Mesenchymal stem cell (in vitro differentiated cells and primary cell): Measurements from ENCODE around the gene NEGR1.

Source experiments
- DNase-seq: peaks from one replicate; pipeline ENCODE4 v3.0.0-alpha.2; 2013
- H2AFZ ChIP-seq: one replicate; pipeline ENCODE4 v1.6.1; 2013; ENCODE audit warnings: low read depth, mild to moderate bottlenecking, control low read depth, inconsistent platforms, low read length, moderate library complexity
- H2AK5ac ChIP-seq: 2 replicates; pipeline ENCODE4 v1.6.1; 2013; ENCODE audit warnings: low read length, moderate library complexity, mild to moderate bottlenecking, inconsistent platforms; ENCODE audit not compliant: severe bottlenecking
- H2BK120ac ChIP-seq: one replicate; pipeline ENCODE4 v1.6.1; 2013; ENCODE audit warnings: low read depth, mild to moderate bottlenecking, inconsistent platforms, low read length, moderate library complexity
- H2BK12ac ChIP-seq, 2 experiments: one replicate each; pipeline ENCODE4 v1.6.1; 2013; ENCODE audit warnings: inconsistent platforms in 2 of 2, low read length in 2 of 2, mild to moderate bottlenecking in 2 of 2, moderate library complexity in 2 of 2, control low read depth in 1 of 2
- H2BK15ac ChIP-seq: one replicate; pipeline ENCODE4 v1.6.1; 2013; ENCODE audit warnings: mild to moderate bottlenecking, low read depth, inconsistent platforms; ENCODE audit not compliant: poor library complexity, severe bottlenecking
- H2BK5ac ChIP-seq: 2 replicates; pipeline ENCODE4 v1.6.1; 2013; ENCODE audit warnings: low read depth, mild to moderate bottlenecking, low read length, control low read depth, inconsistent platforms; ENCODE audit not compliant: poor library complexity, severe bottlenecking
- H3K14ac ChIP-seq, 2 experiments: one replicate each; pipeline ENCODE4 v1.6.1; 2013; ENCODE audit warnings: inconsistent platforms in 2 of 2, low read length in 2 of 2, control low read depth in 1 of 2, mild to moderate bottlenecking in 1 of 2, moderate library complexity in 1 of 2
- H3K18ac ChIP-seq, 2 experiments: one replicate each; pipeline ENCODE4 v1.6.1; 2013; ENCODE audit warnings: inconsistent platforms in 2 of 2, low read length in 2 of 2, control low read depth in 1 of 2, low read depth in 1 of 2, mild to moderate bottlenecking in 1 of 2
- H3K23ac ChIP-seq, 2 experiments: one replicate each; pipeline ENCODE4 v1.6.1; 2013; ENCODE audit warnings: inconsistent platforms in 2 of 2, low read length in 2 of 2, mild to moderate bottlenecking in 2 of 2, moderate library complexity in 2 of 2, control low read depth in 1 of 2
- H3K27ac ChIP-seq: 2 replicates; pipeline ENCODE4 v1.5.1; 2013; ENCODE audit warnings: mild to moderate bottlenecking, moderate library complexity, low read length, control low read depth, inconsistent platforms; ENCODE audit not compliant: poor library complexity, severe bottlenecking
- H3K27me3 ChIP-seq, 2 experiments: 2 replicates each; pipeline versions ENCODE4 v1.6.1 to v1.7.0; 2013; ENCODE audit warnings: low read length in 2 of 2, mild to moderate bottlenecking in 2 of 2, moderate library complexity in 2 of 2, control low read depth in 1 of 2, inconsistent platforms in 1 of 2; ENCODE audit not compliant: control insufficient read depth in 1 of 2, insufficient read depth in 1 of 2
- H3K36me3 ChIP-seq, 2 experiments: 2 replicates each; pipeline versions ENCODE4 v1.6.1 to v1.7.0; 2013; ENCODE audit warnings: low read length in 2 of 2, control low read depth in 1 of 2, inconsistent platforms in 1 of 2, low read depth in 1 of 2, mild to moderate bottlenecking in 1 of 2; ENCODE audit not compliant: insufficient read depth in 2 of 2, control insufficient read depth in 1 of 2
- H3K4ac ChIP-seq, 2 experiments: one replicate each; pipeline ENCODE4 v1.6.1; 2013; ENCODE audit warnings: inconsistent platforms in 2 of 2, low read length in 2 of 2, mild to moderate bottlenecking in 2 of 2, moderate library complexity in 2 of 2, control low read depth in 1 of 2, low read depth in 1 of 2
- H3K4me1 ChIP-seq: 2 replicates; pipeline ENCODE4 v1.6.1; 2013; ENCODE audit warnings: low read depth, low read length, control low read depth; ENCODE audit not compliant: control insufficient read depth, insufficient read depth
- H3K4me2 ChIP-seq: 2 replicates; pipeline ENCODE4 v1.6.1; 2013; ENCODE audit warnings: low read length, mild to moderate bottlenecking, inconsistent platforms; ENCODE audit not compliant: poor library complexity, severe bottlenecking
- H3K4me3 ChIP-seq, 2 experiments: 2 replicates each; pipeline versions ENCODE4 v1.5.1 to v1.7.0; 2013; ENCODE audit warnings: low read length in 2 of 2, mild to moderate bottlenecking in 2 of 2, control low read depth in 1 of 2, low read depth in 1 of 2; ENCODE audit not compliant: insufficient read depth in 1 of 2
- H3K79me1 ChIP-seq: replicated peaks from 2 replicates; pipeline ENCODE4 v1.6.1; 2013; ENCODE audit warnings: mild to moderate bottlenecking, control low read depth, low read length, inconsistent platforms; ENCODE audit not compliant: poor library complexity, severe bottlenecking
- H3K9ac ChIP-seq: 2 replicates; pipeline ENCODE4 v1.7.0; 2013; ENCODE audit warnings: mild to moderate bottlenecking, low read length, moderate library complexity
- H3K9me3 ChIP-seq: 2 replicates; pipeline ENCODE4 v1.7.0; 2013; ENCODE audit warnings: mild to moderate bottlenecking, low read length; ENCODE audit not compliant: control insufficient read depth
- H4K8ac ChIP-seq: one replicate; pipeline ENCODE4 v1.6.1; 2013; ENCODE audit warnings: inconsistent platforms, mild to moderate bottlenecking, low read length, moderate library complexity
- H4K91ac ChIP-seq: one replicate; pipeline ENCODE4 v1.6.1; 2013; ENCODE audit warnings: mild to moderate bottlenecking, low read length, inconsistent platforms
- WGBS: methylation state at CpG from one replicate; pipeline ENCODE4 v1.1.7; 2013; ENCODE audit warnings: mixed read lengths; 5-methylcytosine and 5-hydroxymethylcytosine counted together

Gene NEGR1

DNA sequence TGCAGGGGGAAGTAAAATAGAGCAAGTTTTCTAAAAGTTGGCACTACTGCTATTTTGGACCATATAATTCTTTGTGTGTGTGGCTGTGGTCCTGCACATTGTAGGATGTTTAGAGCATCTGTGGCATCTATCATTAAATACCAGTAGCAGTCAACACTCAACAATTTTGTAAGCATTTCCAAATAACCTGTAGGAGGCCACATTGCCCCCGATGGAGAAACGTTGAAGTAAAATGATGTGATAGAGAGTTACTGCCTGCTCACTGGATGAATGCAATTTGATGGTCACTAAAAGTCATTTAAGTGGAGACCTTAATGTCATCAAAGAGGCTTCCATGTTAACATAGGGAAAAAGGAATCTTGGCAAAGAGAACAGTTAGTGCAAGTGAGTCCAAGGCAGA, 560.8 kb downstream of the NEGR1 start:
- Histone ChIP-seq H3K14ac (no peak overlapping the region), H3K4me1 (no peaks in the 10 kb centered on the region)

GRCh38 chr1:71719330-71719729, 563.0 kb downstream of the NEGR1 start:
- peaks cover 3% of the 10 kb centered on the region for H3K9me3 ChIP-seq
- no peak overlapping the region for H4K91ac ChIP-seq
- H2AK5ac ChIP-seq, result no peak overlapping the region
- peaks cover 6% of the 10 kb centered on the region for H3K79me1 ChIP-seq
- no peaks in the 10 kb centered on the region for H3K27me3 ChIP-seq
- H2BK120ac ChIP-seq, result no peak overlapping the region
- no peak overlapping the region for H3K9ac ChIP-seq
- no peak overlapping the region for H3K18ac ChIP-seq
- H3K27ac ChIP-seq, result no peak overlapping the region
- H3K4me2 ChIP-seq, result no peak overlapping the region
- no peak for DNase-seq
- H2BK15ac ChIP-seq, result no peak overlapping the region
- H4K8ac ChIP-seq, result no peak overlapping the region
- no peak overlapping the region for H3K23ac ChIP-seq
- peaks cover 0 to 2% of the 10 kb centered on the region in 2 experiments for H3K36me3 ChIP-seq
- H3K4me3 ChIP-seq, result no peak overlapping the region
- H3K14ac ChIP-seq, result no peak overlapping the region
- no peak overlapping the region for H3K4ac ChIP-seq
- no peak overlapping the region for H2BK5ac ChIP-seq
- no peak overlapping the region for H2BK12ac ChIP-seq
- 100% methylated on average over 1 of the region's 2 CpGs for WGBS
- H2AFZ ChIP-seq, result no peak overlapping the region
- no peaks in the 10 kb centered on the region for H3K4me1 ChIP-seq

More for the DNA sequence above, 560.8 kb downstream of the NEGR1 start:
- Histone ChIP-seq H2BK12ac (no peak overlapping the region), H2AK5ac (no peak overlapping the region), H3K9ac (no peak overlapping the region), H2BK120ac (no peak overlapping the region), H3K27me3 (no peaks in the 10 kb centered on the region), H2AFZ (no peak overlapping the region), H4K8ac (no peak overlapping the region), H3K4ac (no peak overlapping the region), H3K79me1 (no peaks in the 10 kb centered on the region), H3K9me3 (no peaks in the 10 kb centered on the region), H4K91ac (no peak overlapping the region), H3K4me2 (no peak overlapping the region), H3K18ac (no peak overlapping the region), H2BK5ac (no peak overlapping the region), H3K36me3 (no peaks in the 10 kb centered on the region), H2BK15ac (no peak overlapping the region), H3K27ac (no peak overlapping the region), H3K23ac (no peak overlapping the region), H3K4me3 (no peak overlapping the region)
- WGBS, result 46% methylated on average over 2 of the region's 2 CpGs
- no peak for DNase-seq

GRCh38 chr1:71717186-71717585, 565.2 kb downstream of the NEGR1 start:
- no peak overlapping the region for H2BK12ac ChIP-seq
- no peaks in the 10 kb centered on the region for H3K4me1 ChIP-seq
- peaks cover 0 to 2% of the 10 kb centered on the region in 2 experiments for H3K36me3 ChIP-seq
- H3K18ac ChIP-seq, result no peak overlapping the region
- H3K9ac ChIP-seq, result no peak overlapping the region
- H3K4ac ChIP-seq, result no peak overlapping the region
- H2BK15ac ChIP-seq, result no peak overlapping the region
- peaks cover 6% of the 10 kb centered on the region for H3K79me1 ChIP-seq
- DNase-seq, result no peak
- H2AK5ac ChIP-seq, result no peak overlapping the region
- no peak overlapping the region for H3K14ac ChIP-seq
- H4K8ac ChIP-seq, result no peak overlapping the region
- H4K91ac ChIP-seq, result no peak overlapping the region
- no peak overlapping the region for H3K4me2 ChIP-seq
- no peak overlapping the region for H2BK120ac ChIP-seq
- no peak overlapping the region for H3K4me3 ChIP-seq
- no peak overlapping the region for H3K27ac ChIP-seq
- H2BK5ac ChIP-seq, result no peak overlapping the region
- no peaks in the 10 kb centered on the region for H3K27me3 ChIP-seq
- no peak overlapping the region for H2AFZ ChIP-seq
- H3K9me3 ChIP-seq, result peaks cover 3% of the 10 kb centered on the region
- H3K23ac ChIP-seq, result no peak overlapping the region

DNA sequence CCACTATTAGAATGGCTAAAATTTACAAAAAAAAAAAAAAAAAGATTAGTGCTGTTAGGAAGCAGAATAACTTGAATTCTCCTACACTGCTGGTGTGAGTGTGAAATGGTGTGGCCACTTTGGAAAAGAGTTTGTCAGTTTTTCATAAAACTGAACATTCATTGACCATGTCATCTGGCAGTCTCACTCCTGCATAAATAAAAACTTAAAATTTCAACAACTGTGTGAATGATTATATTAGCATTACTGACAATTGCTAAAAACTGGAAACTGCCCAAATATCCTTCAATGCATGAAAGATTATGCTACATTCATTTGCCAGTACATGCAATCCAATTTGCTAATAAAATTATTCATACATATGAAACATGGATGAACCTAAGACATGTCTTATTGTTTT, 570.9 kb downstream of the NEGR1 start:
- Histone ChIP-seq H3K23ac (no peak overlapping the region), H3K4me1 (no peaks in the 10 kb centered on the region), H3K14ac (no peak overlapping the region), H2BK12ac (no peak overlapping the region), H3K9ac (no peak overlapping the region), H2AK5ac (no peak overlapping the region), H4K91ac (no peak overlapping the region), H3K4me3 (no peak overlapping the region), H3K36me3 (peaks cover 0 to 2% of the 10 kb centered on the region in 2 experiments), H3K18ac (no peak overlapping the region), H4K8ac (no peak overlapping the region), H2BK120ac (no peak overlapping the region), H2BK5ac (no peak overlapping the region), H3K27me3 (no peaks in the 10 kb centered on the region), H2AFZ (no peak overlapping the region), H3K9me3 (peaks cover 8% of the 10 kb centered on the region), H3K27ac (no peak overlapping the region), H3K4me2 (no peak overlapping the region), H3K79me1 (peaks cover 18% of the 10 kb centered on the region), H2BK15ac (no peak overlapping the region), H3K4ac (no peak overlapping the region)
- DNase-seq, result no peak
